ENCODE data around the gene FRK.
"Not testable (repeated sequence)": the region's sequence is repeated elsewhere in the genome, so short reads cannot be mapped to it uniquely, and the experiment has no call there.

The FRK gene

GRCh38 chr6:115894426-115894992, 166.2 kb downstream of the FRK start:
- H3K9me3 ChIP-seq (ENCODE audit: control insufficient read depth, low read depth, low read length): no peaks in the 10 kb centered on the region
- H3K27me3 ChIP-seq (ENCODE audit: control insufficient read depth, insufficient read depth, low read length): no peaks in the 10 kb centered on the region
- H3K27ac ChIP-seq (ENCODE audit: low read length): no peak overlapping the region
- H3K4me3 ChIP-seq (ENCODE audit: low read length): no peak overlapping the region
- no peaks in the 10 kb centered on the region for H3K36me3 ChIP-seq (ENCODE audit: control insufficient read depth, low read depth, low read length)
- no peaks in the 10 kb centered on the region for H3K4me1 ChIP-seq (ENCODE audit: control insufficient read depth, low read depth, low read length)
- no peak overlapping the region for H3K9ac ChIP-seq (ENCODE audit: low read length)

- Histone ChIP-seq H3K27ac (ENCODE audit: low read length) (no peak overlapping the region), H3K4me3 (ENCODE audit: low read length) (no peak overlapping the region), H3K36me3 (ENCODE audit: control insufficient read depth, low read depth, low read length) (no peaks in the 10 kb centered on the region), H3K9ac (ENCODE audit: low read length) (no peak overlapping the region), H3K4me1 (ENCODE audit: control insufficient read depth, low read depth, low read length) (no peaks in the 10 kb centered on the region), H3K27me3 (ENCODE audit: control insufficient read depth, insufficient read depth, low read length) (no peaks in the 10 kb centered on the region), H3K9me3 (ENCODE audit: control insufficient read depth, low read depth, low read length) (no peaks in the 10 kb centered on the region)
Observed at GRCh38 chr6:115891750-115892149, 168.9 kb downstream of the FRK start.

GRCh38 chr6:115891111-115891669, 169.5 kb downstream of the FRK start:
- no peaks in the 10 kb centered on the region for H3K4me1 ChIP-seq (ENCODE audit: control insufficient read depth, low read depth, low read length)
- no peaks in the 10 kb centered on the region for H3K36me3 ChIP-seq (ENCODE audit: control insufficient read depth, low read depth, low read length)

GRCh38 chr6:115890238-115890637, 170.5 kb downstream of the FRK start:
- no peaks in the 10 kb centered on the region for H3K36me3 ChIP-seq (ENCODE audit: control insufficient read depth, low read depth, low read length)
- no peaks in the 10 kb centered on the region for H3K4me1 ChIP-seq (ENCODE audit: control insufficient read depth, low read depth, low read length)
- no peak overlapping the region for H3K27ac ChIP-seq (ENCODE audit: low read length)
- no peaks in the 10 kb centered on the region for H3K9me3 ChIP-seq (ENCODE audit: control insufficient read depth, low read depth, low read length)
- no peaks in the 10 kb centered on the region for H3K27me3 ChIP-seq (ENCODE audit: control insufficient read depth, insufficient read depth, low read length)
- H3K4me3 ChIP-seq (ENCODE audit: low read length): no peak overlapping the region
- no peak overlapping the region for H3K9ac ChIP-seq (ENCODE audit: low read length)

More at GRCh38 chr6:115891111-115891669, 169.5 kb downstream of the FRK start:
- no peak overlapping the region for H3K4me3 ChIP-seq (ENCODE audit: low read length)
- no peaks in the 10 kb centered on the region for H3K27me3 ChIP-seq (ENCODE audit: control insufficient read depth, insufficient read depth, low read length)
- H3K9ac ChIP-seq (ENCODE audit: low read length): no peak overlapping the region
- H3K9me3 ChIP-seq (ENCODE audit: control insufficient read depth, low read depth, low read length): no peaks in the 10 kb centered on the region
- no peak overlapping the region for H3K27ac ChIP-seq (ENCODE audit: low read length)

GRCh38 chr6:115888687-115889470, 171.8 kb downstream of the FRK start:
- H3K9ac ChIP-seq (ENCODE audit: low read length); H3K27me3 ChIP-seq (ENCODE audit: control insufficient read depth, insufficient read depth, low read length); H3K36me3 ChIP-seq (ENCODE audit: control insufficient read depth, low read depth, low read length); H3K27ac ChIP-seq (ENCODE audit: low read length); H3K9me3 ChIP-seq (ENCODE audit: control insufficient read depth, low read depth, low read length); H3K4me1 ChIP-seq (ENCODE audit: control insufficient read depth, low read depth, low read length); H3K4me3 ChIP-seq (ENCODE audit: low read length): not testable (repeated sequence)

GRCh38 chr6:115887891-115888290, 172.8 kb downstream of the FRK start:
- Histone ChIP-seq H3K27me3 (ENCODE audit: control insufficient read depth, insufficient read depth, low read length) (no peaks in the 10 kb centered on the region), H3K36me3 (ENCODE audit: control insufficient read depth, low read depth, low read length) (no peaks in the 10 kb centered on the region), H3K9me3 (ENCODE audit: control insufficient read depth, low read depth, low read length) (no peaks in the 10 kb centered on the region), H3K9ac (ENCODE audit: low read length) (no peak overlapping the region), H3K4me1 (ENCODE audit: control insufficient read depth, low read depth, low read length) (no peaks in the 10 kb centered on the region), H3K4me3 (ENCODE audit: low read length) (no peak overlapping the region), H3K27ac (ENCODE audit: low read length) (no peak overlapping the region)

DNA sequence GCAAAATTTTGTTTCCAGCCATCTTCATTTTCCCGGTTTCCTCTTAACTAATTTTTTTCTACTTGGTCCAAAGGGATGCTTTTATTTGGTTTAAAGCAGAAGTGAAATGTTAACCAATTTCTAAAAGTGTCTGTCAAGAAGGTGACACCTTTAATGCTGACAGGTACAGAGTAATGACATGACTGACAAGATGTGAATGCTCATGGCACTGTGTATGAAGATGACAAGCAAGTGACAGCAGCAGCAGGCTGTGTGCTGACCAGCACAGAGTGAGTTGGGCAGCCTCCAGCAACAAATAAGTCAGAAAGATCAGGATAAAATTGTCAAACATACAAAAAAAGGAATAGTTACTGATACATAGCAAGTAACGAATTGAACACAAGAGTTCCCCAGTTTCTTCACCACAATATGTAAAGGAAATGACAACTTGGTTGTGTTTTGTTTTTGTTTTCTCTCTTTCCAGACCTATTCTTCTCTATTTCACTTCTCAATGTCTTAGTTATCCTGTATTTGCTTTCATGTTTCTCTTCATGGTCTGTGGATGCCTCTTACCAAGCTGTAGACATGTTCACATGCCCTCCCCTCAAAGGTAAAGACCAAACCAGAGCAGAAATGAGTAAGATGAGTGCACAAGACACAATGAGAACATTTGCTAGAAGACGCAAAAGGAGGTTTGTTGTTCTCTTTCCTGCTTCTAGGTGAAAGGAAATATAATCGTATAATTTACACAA, 174.9 kb downstream of the FRK start:
- Histone ChIP-seq H3K9me3 (ENCODE audit: control insufficient read depth, low read depth, low read length) (no peaks in the 10 kb centered on the region), H3K4me1 (ENCODE audit: control insufficient read depth, low read depth, low read length) (no peaks in the 10 kb centered on the region), H3K27me3 (ENCODE audit: control insufficient read depth, insufficient read depth, low read length) (no peaks in the 10 kb centered on the region), H3K27ac (ENCODE audit: low read length) (no peak overlapping the region), H3K9ac (ENCODE audit: low read length) (no peak overlapping the region), H3K36me3 (ENCODE audit: control insufficient read depth, low read depth, low read length) (no peaks in the 10 kb centered on the region), H3K4me3 (ENCODE audit: low read length) (no peak overlapping the region)

DNA sequence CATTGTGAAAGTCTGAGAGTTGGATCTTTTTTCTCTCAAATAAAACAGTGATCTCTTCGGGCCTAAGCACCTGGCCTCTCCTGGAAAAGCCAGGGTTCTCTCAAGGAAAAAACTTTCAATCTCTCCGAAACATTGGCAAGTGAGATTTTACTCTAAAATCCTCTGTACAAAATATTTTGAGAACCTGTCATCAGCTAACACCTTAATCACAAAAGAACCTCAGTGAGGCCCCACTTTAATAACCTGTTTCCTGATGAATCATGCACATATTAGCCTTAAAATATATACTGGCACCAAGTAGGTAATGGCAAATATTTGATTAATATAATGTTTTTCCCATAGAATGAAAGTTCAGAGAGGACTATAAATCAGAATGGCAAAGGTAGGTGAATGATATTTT, 177.9 kb downstream of the FRK start:
- no peaks in the 10 kb centered on the region for H3K27me3 ChIP-seq (ENCODE audit: control insufficient read depth, insufficient read depth, low read length)
- H3K36me3 ChIP-seq (ENCODE audit: control insufficient read depth, low read depth, low read length): no peaks in the 10 kb centered on the region
- no peaks in the 10 kb centered on the region for H3K9me3 ChIP-seq (ENCODE audit: control insufficient read depth, low read depth, low read length)
- no peak overlapping the region for H3K9ac ChIP-seq (ENCODE audit: low read length)
- H3K4me1 ChIP-seq (ENCODE audit: control insufficient read depth, low read depth, low read length): no peaks in the 10 kb centered on the region
- no peak overlapping the region for H3K4me3 ChIP-seq (ENCODE audit: low read length)
- H3K27ac ChIP-seq (ENCODE audit: low read length): no peak overlapping the region

GRCh38 chr6:115882174-115882573, 178.5 kb downstream of the FRK start:
- no peaks in the 10 kb centered on the region for H3K9me3 ChIP-seq (ENCODE audit: control insufficient read depth, low read depth, low read length)
- no peaks in the 10 kb centered on the region for H3K4me1 ChIP-seq (ENCODE audit: control insufficient read depth, low read depth, low read length)
- no peak overlapping the region for H3K4me3 ChIP-seq (ENCODE audit: low read length)
- no peak overlapping the region for H3K9ac ChIP-seq (ENCODE audit: low read length)
- H3K27me3 ChIP-seq (ENCODE audit: control insufficient read depth, insufficient read depth, low read length): no peaks in the 10 kb centered on the region
- no peaks in the 10 kb centered on the region for H3K36me3 ChIP-seq (ENCODE audit: control insufficient read depth, low read depth, low read length)
- H3K27ac ChIP-seq (ENCODE audit: low read length): no peak overlapping the region

Data from iPS-18a (cell line).